Astrocyte of the cerebellum (primary cell): ENCODE results near the gene FXYD1.

Source experiments
- DNase-seq: peaks from one replicate; pipeline ENCODE4 v3.0.0-alpha.2; 2011; ENCODE audit warnings: low read depth
- H3K4me3 ChIP-seq: 2 replicates; pipeline ENCODE4 v1.5.1; 2011; ENCODE audit warnings: mild to moderate bottlenecking, low read depth, low read length, moderate library complexity
- CTCF ChIP-seq: IDR thresholded peaks from 2 replicates; pipeline ENCODE4 v1.5.1; 2012; ENCODE audit warnings: low read length, low read depth, moderate library complexity, mild to moderate bottlenecking; ENCODE audit errors: missing control alignments
- in situ Hi-C: cut with HindIII; loops from 2 replicates; pipeline ENCODE4 v1.10.0; 2017; ENCODE audit warnings: low sequenced_read_pairs

FXYD1 gene

GRCh38 chr19:35104361-35104760 lies 34.3 kb upstream of the FXYD1 start:
- H3K4me3 ChIP-seq: no peak overlapping the region
- in situ Hi-C loops: no loop called here
- TF ChIP-seq CTCF: no peak
- DNase-seq: no peak

- no peak for TF ChIP-seq CTCF
- in situ Hi-C loops: no loop called here
- H3K4me3 ChIP-seq: no peak overlapping the region
- no peak for DNase-seq
Measured at GRCh38 chr19:35105047-35105410, 33.6 kb upstream of the FXYD1 start.

- no peak overlapping the region for H3K4me3 ChIP-seq
- TF ChIP-seq CTCF: no peak
- in situ Hi-C loops: no loop called here
- no peak for DNase-seq
Measured at GRCh38 chr19:35105411-35106290, 33.0 kb upstream of the FXYD1 start.

GRCh38 chr19:35106291-35106583 lies 32.4 kb upstream of the FXYD1 start:
- DNase-seq: no peak
- H3K4me3 ChIP-seq: no peak overlapping the region
- in situ Hi-C loops: no loop called here
- no peak for TF ChIP-seq CTCF

- in situ Hi-C loops: no loop called here
- DNase-seq: no peak
- H3K4me3 ChIP-seq: no peak overlapping the region
- TF ChIP-seq CTCF: no peak
Measured at GRCh38 chr19:35106898-35107541, 31.6 kb upstream of the FXYD1 start.

- no peak for TF ChIP-seq CTCF
- no peak for DNase-seq
- no peak overlapping the region for H3K4me3 ChIP-seq
- in situ Hi-C loops: no loop called here
Measured at GRCh38 chr19:35107545-35107944, 31.1 kb upstream of the FXYD1 start.
